Upper lobe of right lung (tissue), 1 donor: Measurements from ENCODE around the gene SCNN1A. TPM values are rescaled to one million over a fixed set of nuclear protein-coding genes. Genes with fewer than 3 reads are reported as not detected.

ENCODE experiments used
- ATAC-seq: fragments of 200-7000 bp; cut with Tn5 transposase; one replicate; pipeline ENCODE4 v1.9.1; 2020; ENCODE audit warnings: mild to moderate bottlenecking, moderate library complexity
- DNase-seq: peaks from one replicate; pipeline ENCODE4 v3.0.0-alpha.2; 2020
- H3K27ac ChIP-seq: fragments of 200-600 bp; one replicate; pipeline ENCODE4 v1.8.0; 2022
- H3K27me3 ChIP-seq: fragments of 200-600 bp; one replicate; pipeline ENCODE4 v1.8.0; 2022; ENCODE audit warnings: mild to moderate bottlenecking
- H3K36me3 ChIP-seq: fragments of 200-600 bp; one replicate; pipeline ENCODE4 v1.8.0; 2022
- H3K4me1 ChIP-seq: fragments of 200-600 bp; one replicate; pipeline ENCODE4 v1.8.0; 2022
- H3K4me3 ChIP-seq: fragments of 200-600 bp; one replicate; pipeline ENCODE4 v1.8.0; 2022; ENCODE audit warnings: mild to moderate bottlenecking
- H3K9me3 ChIP-seq: fragments of 200-600 bp; one replicate; pipeline ENCODE4 v1.8.0; 2022
- intact Hi-C: fragments of 100-400 bp; cut with DNase I; formaldehyde crosslinking; loops from one replicate; pipeline ENCODE4 v1.11.0; 2022
- total RNA-seq: library from RNA; stranded (reverse); fragmentation: NEBNext Ultra II Directional; extraction: Animal tissue kit (Norgen Biotek cat#: 25700); gene quantifications from one replicate; pipeline ENCODE4 v1.2.1, GENCODE V29; 2021
- TF ChIP-seq, protein P1 (sequence below): fragments of 200-600 bp; IDR thresholded peaks from one replicate; pipeline ENCODE4 v1.8.0; 2022; ENCODE audit warnings: antibody characterized with exemption
- donor health status: DM: no; HTN: yes; CAD: no; lungs with severe emphysema.

Gene SCNN1A
- total RNA-seq, 1 donor from 2014 or later, result 199 TPM

- H3K4me3 ChIP-seq, result peak overlapping the region; percentile 52
- TF ChIP-seq, protein P1, sequence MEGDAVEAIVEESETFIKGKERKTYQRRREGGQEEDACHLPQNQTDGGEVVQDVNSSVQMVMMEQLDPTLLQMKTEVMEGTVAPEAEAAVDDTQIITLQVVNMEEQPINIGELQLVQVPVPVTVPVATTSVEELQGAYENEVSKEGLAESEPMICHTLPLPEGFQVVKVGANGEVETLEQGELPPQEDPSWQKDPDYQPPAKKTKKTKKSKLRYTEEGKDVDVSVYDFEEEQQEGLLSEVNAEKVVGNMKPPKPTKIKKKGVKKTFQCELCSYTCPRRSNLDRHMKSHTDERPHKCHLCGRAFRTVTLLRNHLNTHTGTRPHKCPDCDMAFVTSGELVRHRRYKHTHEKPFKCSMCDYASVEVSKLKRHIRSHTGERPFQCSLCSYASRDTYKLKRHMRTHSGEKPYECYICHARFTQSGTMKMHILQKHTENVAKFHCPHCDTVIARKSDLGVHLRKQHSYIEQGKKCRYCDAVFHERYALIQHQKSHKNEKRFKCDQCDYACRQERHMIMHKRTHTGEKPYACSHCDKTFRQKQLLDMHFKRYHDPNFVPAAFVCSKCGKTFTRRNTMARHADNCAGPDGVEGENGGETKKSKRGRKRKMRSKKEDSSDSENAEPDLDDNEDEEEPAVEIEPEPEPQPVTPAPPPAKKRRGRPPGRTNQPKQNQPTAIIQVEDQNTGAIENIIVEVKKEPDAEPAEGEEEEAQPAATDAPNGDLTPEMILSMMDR, result no peak
- H3K27ac ChIP-seq, result peak overlapping the region; percentile 91
- ATAC-seq, result no peak
- intact Hi-C loops, result no loop called here
- no peaks in the 10 kb centered on the region for H3K27me3 ChIP-seq
- no peaks in the 10 kb centered on the region for H3K9me3 ChIP-seq
- H3K4me1 ChIP-seq, result peaks cover 56% of the 10 kb centered on the region
- H3K36me3 ChIP-seq, result no peaks in the 10 kb centered on the region
- DNase-seq, result no peak
Observed at GRCh38 chr12:6374028-6374785, 1.2 kb downstream of the SCNN1A start.

DNA sequence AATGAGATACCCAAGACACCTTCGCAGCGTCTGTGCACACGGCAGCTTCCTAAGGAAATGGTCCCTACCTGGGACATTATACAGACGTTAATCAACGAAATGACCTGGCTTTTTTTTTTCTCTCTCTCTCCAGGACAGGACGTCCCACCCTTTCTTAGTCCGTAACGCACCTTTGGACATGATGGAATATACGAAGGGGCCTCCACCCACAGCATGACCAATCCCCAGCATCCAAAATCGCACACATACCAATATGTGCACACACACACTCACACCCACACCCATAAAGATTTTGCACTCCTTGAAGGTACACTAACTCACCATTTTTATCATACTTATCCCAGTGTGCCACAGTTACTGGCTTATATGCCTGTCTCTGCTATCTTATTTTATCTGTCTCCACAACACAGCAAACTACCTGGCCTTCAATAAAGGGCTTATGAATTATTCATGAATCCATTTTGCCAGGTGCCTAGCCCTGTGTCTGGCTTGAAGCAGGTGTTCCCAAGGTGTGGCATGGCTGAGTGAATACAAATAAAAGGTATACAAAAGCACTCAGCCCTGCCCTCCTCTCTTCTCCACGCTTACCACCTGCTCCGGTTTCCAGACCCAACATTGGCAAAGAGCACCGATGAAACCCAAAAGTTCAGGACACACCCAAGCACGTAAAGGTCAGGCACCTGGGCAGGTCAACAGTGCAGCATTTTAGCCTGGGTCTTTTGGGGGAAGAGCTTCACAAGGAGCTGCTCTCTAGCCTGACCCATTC lies 2.2 kb downstream of the SCNN1A start:
- Histone ChIP-seq H3K27me3 (no peaks in the 10 kb centered on the region), H3K36me3 (no peaks in the 10 kb centered on the region), H3K4me3 (peak overlapping the region; percentile 52), H3K27ac (peak overlapping the region; percentile 91), H3K9me3 (no peaks in the 10 kb centered on the region), H3K4me1 (peaks cover 54% of the 10 kb centered on the region)
- intact Hi-C loops, result no loop called here
- ATAC-seq (no peak), DNase-seq (no peak)
- TF ChIP-seq, protein P1, result no peak

GRCh38 chr12:6372403-6373003 lies 2.9 kb downstream of the SCNN1A start:
- TF ChIP-seq, protein P1, result no peak
- Histone ChIP-seq H3K27me3 (no peaks in the 10 kb centered on the region), H3K36me3 (no peaks in the 10 kb centered on the region), H3K9me3 (no peaks in the 10 kb centered on the region), H3K27ac (peak overlapping the region; percentile 91), H3K4me3 (peak overlapping the region; percentile 52), H3K4me1 (peaks cover 54% of the 10 kb centered on the region)
- DNase-seq (peak; percentile 75), ATAC-seq (peak; percentile 43)
- intact Hi-C loops, result no loop called here

DNA sequence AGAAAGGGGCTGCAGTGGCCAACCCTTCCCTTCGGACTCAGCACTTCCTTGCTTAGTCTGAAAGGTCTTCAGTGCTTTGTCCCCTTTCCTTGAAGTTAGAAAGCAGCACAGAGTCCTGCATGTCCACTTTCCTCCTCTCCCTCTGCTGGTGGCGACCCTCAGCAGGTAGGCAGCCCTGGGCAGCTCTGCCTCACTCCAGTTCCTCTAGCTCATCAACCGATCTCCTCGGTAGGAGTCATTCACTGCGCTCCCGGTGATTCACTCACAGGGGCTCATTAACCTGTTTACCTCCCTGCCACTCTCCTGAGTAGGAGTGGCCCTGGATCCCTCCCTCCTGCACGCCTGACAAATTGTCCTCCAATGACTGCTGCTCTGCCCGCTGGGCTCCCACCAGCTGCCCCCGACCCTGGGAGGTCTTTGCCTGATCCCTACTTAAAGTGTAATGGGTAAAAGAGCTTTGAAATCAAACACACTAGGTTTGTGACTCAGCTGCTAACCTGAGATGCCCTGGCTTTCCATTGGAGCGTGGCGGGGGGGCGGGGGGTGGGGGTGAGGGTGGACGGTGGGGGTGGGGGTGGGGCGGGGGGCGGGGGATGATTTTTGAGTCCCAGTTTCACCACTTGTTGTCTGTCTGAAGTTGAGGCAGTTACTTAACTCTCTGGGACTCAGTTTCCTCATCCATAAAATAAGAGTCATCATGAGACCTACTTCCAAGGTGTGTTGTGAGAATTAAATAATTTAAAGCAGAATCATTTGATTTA lies 4.2 kb downstream of the SCNN1A start:
- peak; percentile 80 for DNase-seq
- H3K27ac ChIP-seq, result peak overlapping the region; percentile 91
- peak overlapping the region; percentile 42 for H3K4me3 ChIP-seq
- H3K9me3 ChIP-seq, result no peaks in the 10 kb centered on the region
- H3K27me3 ChIP-seq, result no peaks in the 10 kb centered on the region
- ATAC-seq, result peak; percentile 36
- peaks cover 43% of the 10 kb centered on the region for H3K4me1 ChIP-seq
- intact Hi-C loops, result no loop called here
- TF ChIP-seq, protein P1, result no peak
- no peaks in the 10 kb centered on the region for H3K36me3 ChIP-seq

- Histone ChIP-seq H3K4me1 (peaks cover 37% of the 10 kb centered on the region), H3K27ac (peak overlapping the region; percentile 6), H3K27me3 (no peaks in the 10 kb centered on the region), H3K4me3 (peak overlapping the region; percentile 29), H3K36me3 (no peaks in the 10 kb centered on the region), H3K9me3 (no peaks in the 10 kb centered on the region)
- DNase-seq (no peak), ATAC-seq (no peak)
- TF ChIP-seq, protein P1, result no peak
- intact Hi-C loops, result no loop called here
Observed at GRCh38 chr12:6370576-6370935, 4.8 kb downstream of the SCNN1A start.
